ENCODE results near the gene RBM12.
A peak's percentile ranks its signal among the peaks of the same experiment; 100 is the strongest.

Gene RBM12

GRCh38 chr20:35698298-35699126 lies 33.8 kb upstream of the RBM12 start:
- no peak for TF ChIP-seq CTCF (IDR thresholded peaks at IDR 0.05)

- TF ChIP-seq CTCF (IDR thresholded peaks at IDR 0.05): no peak
These were observed 33.1 kb upstream of the RBM12 start for GRCh38 chr20:35697696-35698297.

GRCh38 chr20:35695978-35696377 lies 31.3 kb upstream of the RBM12 start:
- TF ChIP-seq CTCF (IDR thresholded peaks at IDR 0.05): no peak

GRCh38 chr20:35695245-35695749 lies 30.6 kb upstream of the RBM12 start:
- no peak for TF ChIP-seq CTCF (IDR thresholded peaks at IDR 0.05)

GRCh38 chr20:35690265-35690664 lies 25.6 kb upstream of the RBM12 start:
- TF ChIP-seq CTCF (IDR thresholded peaks at IDR 0.05): no peak

- TF ChIP-seq CTCF (IDR thresholded peaks at IDR 0.05): 0 out of 2 replicates have a peak, but pooled peaks have one; percentile 25
These were observed 22.2 kb upstream of the RBM12 start for GRCh38 chr20:35686872-35687271.

- no peak for TF ChIP-seq CTCF (IDR thresholded peaks at IDR 0.05)
These were observed 17.3 kb upstream of the RBM12 start for GRCh38 chr20:35681960-35682359.

Measured in LNCAP (cell line).